GM12878 (cell line): ENCODE data around the gene BICRAL. TPM values are rescaled to one million over a fixed set of nuclear protein-coding genes. Genes with fewer than 3 reads are reported as not detected.

Source experiments
- ATAC-seq: fragments of 200-7000 bp; cut with Tn5 transposase; 3 replicates; pipeline ENCODE4 v1.9.1; 2020; ENCODE audit warnings: mild to moderate bottlenecking, moderate library complexity
- BruUV-seq: library from RNA; stranded (reverse); fragments of 400-500 nt; replicated peaks from 2 replicates; lab custom pipeline; 2021; lab: Mats Ljungman, UMichigan
- CTCF ChIA-PET: fragments of 300-600 bp; sonication (Branson Sonifier 250); formaldehyde crosslinking; extraction: SDS; loops from one replicate; lab custom pipeline; 2021; ENCODE audit warnings: inconsistent platforms; lab: Yijun Ruan, JAX
- POLR2A ChIA-PET: fragments of 350-600 bp; formaldehyde crosslinking; extraction: SDS; loops from one replicate; lab custom pipeline; 2021; ENCODE audit warnings: inconsistent platforms; lab: Charles Lee
- RAD21 ChIA-PET: fragments of 300-600 bp; sonication (Branson Sonifier 250); formaldehyde crosslinking; loops from one replicate; lab custom pipeline; 2023; ENCODE audit warnings: antibody characterized with exemption; ENCODE audit not compliant: unreplicated experiment; lab: Charles Lee
- SMC1A ChIA-PET: fragments of 300-600 bp; sonication (Branson Sonifier 250); formaldehyde crosslinking; loops from one replicate; lab custom pipeline; 2023; ENCODE audit not compliant: unreplicated experiment, uncharacterized antibody; lab: Charles Lee
- DNase-seq: peaks from one replicate; pipeline ENCODE4 v3.0.0-alpha.2; 2011; ENCODE audit warnings: low read depth, low spot score
- FAIRE-seq: peaks from 3 replicates; lab custom pipeline; 2011; peaks lifted over from hg19 to GRCh38; lab: Jason Lieb, UNC
- H2AFZ ChIP-seq: 2 replicates; pipeline ENCODE4 v1.6.0; 2011; ENCODE audit warnings: low read depth, low read length, control low read depth; ENCODE audit not compliant: control insufficient read depth
- H3K27ac ChIP-seq: 2 replicates; pipeline ENCODE4 v1.5.1; 2011; ENCODE audit warnings: control low read depth; ENCODE audit not compliant: control insufficient read depth, insufficient read depth
- H3K27me3 ChIP-seq, 2 experiments: replicated peaks in 1 of 2; 2 replicates each; pipeline versions ENCODE4 v1.6.0 to v1.6.1; 2011; ENCODE audit warnings: low read length in 1 of 2; ENCODE audit not compliant: control insufficient read depth in 2 of 2, insufficient read depth in 2 of 2
- H3K36me3 ChIP-seq, 2 experiments: 2 replicates each; pipeline ENCODE4 v1.5.1; 2011; ENCODE audit warnings: low read length in 1 of 2; ENCODE audit not compliant: control insufficient read depth in 2 of 2, insufficient read depth in 2 of 2
- H3K4me1 ChIP-seq: 2 replicates; pipeline ENCODE4 v1.6.1; 2011; ENCODE audit warnings: mild to moderate bottlenecking, low read length, moderate library complexity, mixed read lengths; ENCODE audit not compliant: control insufficient read depth, insufficient read depth
- H3K4me2 ChIP-seq: 2 replicates; pipeline ENCODE4 v1.6.0; 2011; ENCODE audit warnings: control low read depth; ENCODE audit not compliant: control insufficient read depth, insufficient read depth
- H3K4me3 ChIP-seq: fragments of 200-600 bp; sonication (generic); 2 replicates; pipeline ENCODE4 v1.5.1; 2016
- H3K79me2 ChIP-seq: 2 replicates; pipeline ENCODE4 v1.6.0; 2011; ENCODE audit warnings: low read length; ENCODE audit not compliant: control insufficient read depth, insufficient read depth
- H3K9ac ChIP-seq: 2 replicates; pipeline ENCODE4 v1.8.0; 2011; ENCODE audit warnings: low read length, control low read depth, mixed read lengths; ENCODE audit not compliant: control insufficient read depth, insufficient read depth
- H3K9me3 ChIP-seq: replicated peaks from 3 replicates; pipeline ENCODE4 v1.5.1; 2011; ENCODE audit warnings: mild to moderate bottlenecking, low read length; ENCODE audit not compliant: control insufficient read depth, insufficient read depth
- H4K20me1 ChIP-seq: 2 replicates; pipeline ENCODE4 v1.6.0; 2011; ENCODE audit not compliant: control insufficient read depth, insufficient read depth
- CTCF ChIP-seq, 3 experiments: IDR thresholded peaks in 2 of 3; conservative IDR thresholded peaks in 1 of 3; 2 replicates each; pipeline ENCODE4 v1.5.1; 2011; ENCODE audit warnings: low read depth in 3 of 3, low read length in 3 of 3, mild to moderate bottlenecking in 3 of 3, control low read depth in 2 of 3, moderate library complexity in 2 of 3, inconsistent platforms in 1 of 3, mixed read lengths in 1 of 3; ENCODE audit not compliant: control insufficient read depth in 2 of 3, insufficient read depth in 1 of 3; ENCODE audit errors: extremely low read depth in 1 of 3
- PAX5 ChIP-seq: IDR thresholded peaks from 2 replicates; pipeline ENCODE4 v1.6.1; 2011; ENCODE audit warnings: low read depth, low read length, borderline replicate concordance
- RUNX3 ChIP-seq: IDR thresholded peaks from 2 replicates; pipeline ENCODE4 v1.6.1; 2012; ENCODE audit warnings: low read length, inconsistent platforms
- TCF12 ChIP-seq: IDR thresholded peaks from 2 replicates; pipeline ENCODE4 v1.6.1; 2011; ENCODE audit warnings: low read depth, mild to moderate bottlenecking, low read length
- TCF3 ChIP-seq: IDR thresholded peaks from 2 replicates; pipeline ENCODE4 v1.6.1; 2012; ENCODE audit warnings: low read depth, mild to moderate bottlenecking, low read length, borderline replicate concordance; ENCODE audit not compliant: insufficient read depth
- WGBS: methylation state at CpG from one replicate; pipeline ENCODE4 v1.1.6; 2016; ENCODE audit warnings: low lambda C conversion rate; ENCODE audit not compliant: insufficient replicate concordance, insufficient coverage; ENCODE audit errors: missing lambda C conversion rate; 5-methylcytosine and 5-hydroxymethylcytosine counted together
- in situ Hi-C: fragments of 300-500 bp; cut with MboI; formaldehyde crosslinking; loops from 9 replicates; pipeline ENCODE4 v1.14.3; 2018; ENCODE audit warnings: mixed read lengths
- intact Hi-C: fragments of 100-400 bp; cut with micrococcal nuclease; formaldehyde crosslinking; loops from one replicate; pipeline ENCODE4 v1.14.2; 2022; ENCODE audit not compliant: unreplicated experiment
- polyA plus RNA-seq, 11 experiments: library from polyadenylated mRNA; depleted of rRNA in 4 of 11; unstranded in 6 of 11; stranded (reverse) in 5 of 11; fragments of >200 nt; fragmentation: Nextera tagmentation in 4 of 11; fragmentation: Illumina TruSeq in 1 of 11; extraction: Ambion mirVana in 4 of 11; extraction: Trizol in 1 of 11; gene quantifications; 1 replicate in 1 of 11; 2 replicates in 10 of 11; pipeline versions ENCODE4 v1.2.1 to v1.2.3, GENCODE V29; 2011 to 2016; ENCODE audit warnings: inconsistent platforms in 2 of 11, missing spikeins in 2 of 11, low read depth in 1 of 11
- total RNA-seq, 4 experiments: library from RNA; depleted of rRNA in 3 of 4; stranded (reverse); fragments of >200 nt in 3 of 4; fragmentation: Illumina TruSeq in 1 of 4; extraction: Trizol in 1 of 4; gene quantifications; 2 replicates each; pipeline versions ENCODE4 v1.2.1 to v1.2.3, GENCODE V29; 2013 to 2021

BICRAL gene
- total and polyA plus RNA-seq, 10 of the 15 experiments (the other 5 are each of a cell fraction or from before 2014, with no cell fraction given) = 1.9 to 16.6 (median 8.5) TPM

- ChIA-PET SMC1A (no interaction called here), CTCF (interaction anchor here (1.5 to 2.8 kb wide), 2 partner anchors 13 to 14 kb away, joined by 5 to 15 read pairs; partner anchors contain the start of gene CNPY3)
- H3K9ac ChIP-seq = 0 out of 2 replicates have a peak within 1 kb of the TSS, but pooled peaks have one; percentile 27
Measured at GRCh38 chr6:42915732-42916131, 133.9 kb downstream of the BICRAL start, which contains the start of gene PTCRA. Gene PTCRA, plus strand, starts transcription at chr6:42916053. Its CDS starts 17 bp downstream, at chr6:42916070.

More at GRCh38 chr6:42915732-42916131, 133.9 kb downstream of the BICRAL start, which contains the start of gene PTCRA:
- Histone ChIP-seq H3K9me3 (no peaks in the 10 kb centered on the region), H3K27ac (no peak within 1 kb of the TSS), H3K4me3 (no peak within 1 kb of the TSS), H3K79me2 (no peaks in the 10 kb centered on the region), H3K27me3 (no peaks in the 10 kb centered on the region), H3K36me3 (no peaks in the 10 kb centered on the region), H3K4me1 (peaks cover 6% of the 10 kb centered on the region), H4K20me1 (no peaks in the 10 kb centered on the region), H3K4me2 (0 out of 2 replicates have a peak within 1 kb of the TSS, but pooled peaks have one; percentile 7), H2AFZ (peak within 1 kb of the TSS; percentile 72)
- ATAC-seq = peak; percentile 55
- TF ChIP-seq RUNX3 (peak; percentile 79), TCF3 (peak; percentile 89), TCF12 (peak; percentile 92), CTCF (IDR thresholded peaks at IDR 0.05 in 2 of 3, conservative IDR thresholded peaks at IDR 0.05 in 1 of 3; ENCODE audit: control insufficient read depth in 2 of 3, extremely low read depth in 1 of 3, insufficient read depth in 1 of 3, low read depth in 3 of 3, low read length in 3 of 3) (no peak), PAX5 (no peak)
- no peak for FAIRE-seq
- WGBS = 29% methylated on average over 10 of the region's 10 CpGs
- RAD21 ChIA-PET = no interaction called here
- in situ Hi-C loops = no loop called here
- POLR2A ChIA-PET = interaction anchor here (0.5 to 2.4 kb wide), 4 partner anchors 13 to 220 kb away, joined by 3 to 7 read pairs (median 3); partner anchors contain the start of genes CNPY3 and PPP2R5D
- intact Hi-C loops = no loop called here
- DNase-seq = no peak
- no TSS peak for BruUV-seq
